ENCODE measurements around the gene RAB44. TPM values are rescaled to one million over a fixed set of nuclear protein-coding genes. Genes with fewer than 3 reads are reported as not detected.

Gene RAB44
- total RNA-seq, 2 experiments from 2014 or later, result not detected

- POLR2A ChIA-PET, result interaction anchor here (0.6 kb wide), 1 partner anchor 11 kb away, joined by 3 read pairs; no protein-coding TSS in a partner anchor
- CTCF ChIA-PET, result interaction anchor here (1.0 to 5.5 kb wide), 5 partner anchors 9 to 15 kb away, joined by 3 to 31 read pairs (median 7); no protein-coding TSS in a partner anchor
Observed at GRCh38 chr6:36769676-36770499, 72.3 kb downstream of the RAB44 start.

- POLR2A ChIA-PET, result no interaction called here
- CTCF ChIA-PET, result interaction anchor here (0.6 to 5.5 kb wide), 3 partner anchors 12 to 257 kb away, joined by 4 to 31 read pairs (median 6); no protein-coding TSS in a partner anchor
Observed at GRCh38 chr6:36771145-36771544, 73.5 kb downstream of the RAB44 start.

- ChIA-PET CTCF (interaction anchor here (2.1 kb wide), 1 partner anchor 10 kb away, joined by 6 read pairs; no protein-coding TSS in a partner anchor), POLR2A (no interaction called here)
Observed at GRCh38 chr6:36772397-36772796, 74.8 kb downstream of the RAB44 start.

DNA sequence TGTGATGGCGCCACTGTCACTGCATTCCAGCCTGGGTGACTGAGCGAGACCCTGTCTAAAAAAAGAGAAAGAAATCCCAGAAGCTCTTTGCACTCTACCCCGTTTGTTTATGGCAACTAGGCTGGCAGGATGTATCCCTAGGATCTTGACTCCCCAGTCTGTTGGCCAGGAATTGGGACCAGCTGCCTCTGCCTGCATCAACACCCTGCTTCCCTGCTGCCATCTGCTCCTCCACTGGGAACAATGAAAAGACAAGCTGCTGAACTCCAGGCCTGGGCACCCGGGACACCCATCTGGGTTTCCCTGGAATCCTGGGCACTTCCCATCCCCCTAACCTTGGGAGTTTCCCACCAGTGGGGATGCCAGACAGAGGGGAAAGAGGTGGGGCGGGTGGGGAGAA is 76.7 kb downstream of the RAB44 start:
- ChIA-PET CTCF (interaction anchor here (0.7 to 3.8 kb wide), 3 partner anchors 8 to 172 kb away, joined by 3 to 20 read pairs (median 4); no protein-coding TSS in a partner anchor), POLR2A (no interaction called here)

- CTCF ChIA-PET, result interaction anchor here (0.6 to 3.8 kb wide), 2 partner anchors 10 to 489 kb away, joined by 3 to 20 read pairs; no protein-coding TSS in a partner anchor
- POLR2A ChIA-PET, result no interaction called here
Observed at GRCh38 chr6:36776167-36776566, 78.5 kb downstream of the RAB44 start.

DNA sequence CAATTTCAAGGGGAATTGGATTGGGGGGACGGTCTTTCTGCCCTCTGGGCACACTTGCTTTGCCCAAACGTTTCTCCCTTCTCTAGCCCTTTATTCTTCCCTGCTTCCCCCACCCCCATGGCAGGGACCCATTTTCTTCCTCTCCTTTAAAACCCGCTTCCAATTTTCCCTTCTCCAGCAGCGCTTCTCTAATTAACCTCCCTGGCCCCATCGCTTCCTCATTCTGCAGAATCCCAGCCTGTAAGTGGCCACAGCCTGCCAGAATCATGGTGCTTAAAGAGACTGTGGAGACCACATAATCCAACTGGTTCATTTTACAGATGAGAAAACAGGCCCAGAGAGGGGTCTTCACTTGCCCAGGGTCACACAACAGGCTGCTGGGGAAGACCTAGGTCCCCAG is 80.2 kb downstream of the RAB44 start:
- CTCF ChIA-PET, result interaction anchor here (1.7 to 3.6 kb wide), 2 partner anchors 9 to 12 kb away, joined by 7 to 22 read pairs; no protein-coding TSS in a partner anchor
- POLR2A ChIA-PET, result no interaction called here

GRCh38 chr6:36779227-36779626 is 81.6 kb downstream of the RAB44 start:
- POLR2A ChIA-PET, result no interaction called here
- CTCF ChIA-PET, result interaction anchor here (0.7 to 3.6 kb wide), 5 partner anchors 10 to 239 kb away, joined by 3 to 22 read pairs (median 5); no protein-coding TSS in a partner anchor

DNA sequence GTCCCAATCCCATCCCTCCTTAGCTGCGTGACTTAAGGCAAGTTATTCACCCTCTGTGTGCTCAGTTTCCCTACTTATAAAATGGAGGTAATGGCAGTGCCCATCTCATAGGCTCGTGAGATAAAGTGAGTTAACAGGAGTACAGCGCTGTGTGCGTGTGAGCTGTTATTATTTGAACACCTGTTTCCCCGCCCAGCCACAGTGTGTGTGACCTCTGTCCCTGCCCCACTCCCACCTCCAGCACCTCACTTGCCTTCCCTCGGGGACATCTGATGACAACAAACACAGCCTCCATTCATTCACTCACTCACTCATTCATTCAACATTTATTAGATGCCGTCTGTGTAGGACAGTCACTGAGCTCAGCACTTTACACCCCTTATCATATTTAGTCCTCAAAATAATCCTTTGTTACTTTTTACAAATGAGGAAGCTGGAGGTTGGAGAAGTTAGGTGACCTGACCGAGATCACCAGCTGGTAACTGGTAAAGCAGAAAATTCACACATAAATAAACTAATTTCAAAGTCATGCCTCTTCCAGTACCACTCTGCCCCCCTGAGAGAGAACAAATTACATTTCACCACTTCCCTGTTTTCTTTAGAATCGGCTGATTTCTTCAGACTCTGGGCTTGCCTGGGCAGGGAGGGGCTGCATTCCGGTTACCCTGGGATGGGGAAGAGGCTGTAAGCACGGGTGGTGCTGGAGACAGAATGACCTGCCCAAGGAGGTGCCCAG is 83.0 kb downstream of the RAB44 start:
- CTCF ChIA-PET, result interaction anchor here (0.6 to 4.1 kb wide), 7 partner anchors 13 to 238 kb away, joined by 3 to 22 read pairs (median 4); no protein-coding TSS in a partner anchor
- POLR2A ChIA-PET, result no interaction called here

- ChIA-PET CTCF (interaction anchor here (1.1 to 4.1 kb wide), 9 partner anchors 14 to 237 kb away, joined by 3 to 47 read pairs (median 10); no protein-coding TSS in a partner anchor), POLR2A (no interaction called here)
Observed at GRCh38 chr6:36781669-36782068, 84.0 kb downstream of the RAB44 start.

Other genes starting within 250 kb of the RAB44 start
- gene STK38, start 150.3 kb upstream of the RAB44 start, total RNA-seq, result 10 to 100 TPM; 29.5 to 30.4 TPM
- gene SRSF3, start 103.5 kb upstream of the RAB44 start, total RNA-seq, result 100 to 1,000 TPM; 546 to 553 TPM
- 10 to 100 TPM; 39.6 to 43.8 TPM for gene CDKN1A, start 19.1 kb upstream of the RAB44 start, total RNA-seq
- under 1 TPM; 0.36 to 0.61 TPM for gene CPNE5, start 141.6 kb downstream of the RAB44 start, total RNA-seq
- 10 to 100 TPM; 60.9 to 62.8 TPM for gene PPIL1, start 177.0 kb downstream of the RAB44 start, total RNA-seq
- gene C6orf89, start 188.1 kb downstream of the RAB44 start, total RNA-seq, result 10 to 100 TPM; 32.7 to 35.9 TPM